GM12878 (cell line): ENCODE data around the gene IRGC. TPM values are rescaled to one million over a fixed set of nuclear protein-coding genes. Genes with fewer than 3 reads are reported as not detected.

Experiments used
- CUX1 ChIP-seq: IDR thresholded peaks from 2 replicates; pipeline ENCODE4 v1.6.1; 2012; ENCODE audit warnings: improper control_type of control experiment, low read depth, low read length; ENCODE audit not compliant: insufficient replicate concordance
- ESRRA ChIP-seq: IDR thresholded peaks from 2 replicates; pipeline ENCODE4 v1.6.1; 2012; ENCODE audit warnings: mild to moderate bottlenecking, low read length, improper control_type of control experiment
- ETV6 ChIP-seq, 2 experiments: fragments of 450-650 bp in 1 of 2; IDR thresholded peaks in 1 of 2; conservative IDR thresholded peaks in 1 of 2; 2 replicates each; pipeline ENCODE4 v1.6.1; 2014; ENCODE audit warnings: antibody characterized with exemption in 1 of 2, borderline replicate concordance in 1 of 2, low read depth in 1 of 2, mild to moderate bottlenecking in 1 of 2, moderate library complexity in 1 of 2
- IRF4 ChIP-seq: IDR thresholded peaks from 2 replicates; pipeline ENCODE4 v1.6.1; 2011; ENCODE audit warnings: low read depth, low read length
- JUNB ChIP-seq: IDR thresholded peaks from 2 replicates; pipeline ENCODE4 v1.6.1; 2016; ENCODE audit warnings: antibody characterized with exemption, mild to moderate bottlenecking
- KDM1A ChIP-seq: fragments of 200-600 bp; sonication (generic); IDR thresholded peaks from 2 replicates; pipeline ENCODE4 v1.6.1; 2016; ENCODE audit warnings: borderline replicate concordance
- MEF2B ChIP-seq: fragments of 450-650 bp; IDR thresholded peaks from 2 replicates; pipeline ENCODE4 v1.6.1; 2018; ENCODE audit warnings: mild to moderate bottlenecking, moderate library complexity; ENCODE audit not compliant: partially characterized antibody, poor library complexity, severe bottlenecking
- NBN ChIP-seq: fragments of 450-650 bp; IDR thresholded peaks from 2 replicates; pipeline ENCODE4 v1.6.1; 2016
- NR2F1 ChIP-seq: fragments of 450-650 bp; conservative IDR thresholded peaks from 2 replicates; pipeline ENCODE4 v1.6.1; 2017; ENCODE audit warnings: mild to moderate bottlenecking
- NRF1 ChIP-seq: conservative IDR thresholded peaks from 2 replicates; pipeline ENCODE4 v1.6.1; 2011; ENCODE audit warnings: mild to moderate bottlenecking, low read depth, low read length, improper control_type of control experiment
- RCOR1 ChIP-seq: conservative IDR thresholded peaks from 2 replicates; pipeline ENCODE4 v1.6.1; 2012; ENCODE audit warnings: low read depth, low read length, improper control_type of control experiment
- SPI1 ChIP-seq: IDR thresholded peaks from 2 replicates; pipeline ENCODE4 v1.6.1; 2011; ENCODE audit warnings: low read depth, mild to moderate bottlenecking, low read length, moderate library complexity, borderline replicate concordance; ENCODE audit not compliant: insufficient read depth
- SUPT20H ChIP-seq: IDR thresholded peaks from 2 replicates; pipeline ENCODE4 v1.6.1; 2011; ENCODE audit warnings: low read depth, mild to moderate bottlenecking, low read length, moderate library complexity, borderline replicate concordance; ENCODE audit not compliant: control insufficient read depth
- USF2 ChIP-seq: IDR thresholded peaks from 2 replicates; pipeline ENCODE4 v1.6.1; 2011; ENCODE audit warnings: low read depth, low read length, improper control_type of control experiment, borderline replicate concordance
- ZBTB11 ChIP-seq: fragments of 450-650 bp; formaldehyde crosslinking; IDR thresholded peaks from 2 replicates; pipeline ENCODE4 v1.5.0; 2022; ENCODE audit warnings: mild to moderate bottlenecking, missing genetic modification characterization
- ZBTB33 ChIP-seq: fragments of 450-650 bp; IDR thresholded peaks from 2 replicates; pipeline ENCODE4 v1.6.1; 2017; ENCODE audit warnings: mild to moderate bottlenecking
- ZNF207 ChIP-seq: fragments of 450-650 bp; IDR thresholded peaks from 2 replicates; pipeline ENCODE4 v1.6.1; 2014; ENCODE audit warnings: antibody characterized with exemption, mild to moderate bottlenecking, borderline replicate concordance
- ZZZ3 ChIP-seq: IDR thresholded peaks from 2 replicates; pipeline ENCODE4 v1.6.1; 2011; ENCODE audit warnings: low read depth; ENCODE audit not compliant: control insufficient read depth, insufficient read length
- polyA plus RNA-seq, 11 experiments: library from polyadenylated mRNA; depleted of rRNA in 4 of 11; unstranded in 6 of 11; stranded (reverse) in 5 of 11; fragments of >200 nt; fragmentation: Nextera tagmentation in 4 of 11; fragmentation: Illumina TruSeq in 1 of 11; extraction: Ambion mirVana in 4 of 11; extraction: Trizol in 1 of 11; gene quantifications; 1 replicate in 1 of 11; 2 replicates in 10 of 11; pipeline versions ENCODE4 v1.2.1 to v1.2.3, GENCODE V29; 2011 to 2016; ENCODE audit warnings: inconsistent platforms in 2 of 11, missing spikeins in 2 of 11, low read depth in 1 of 11
- total RNA-seq, 4 experiments: library from RNA; depleted of rRNA in 3 of 4; stranded (reverse); fragments of >200 nt in 3 of 4; fragmentation: Illumina TruSeq in 1 of 4; extraction: Trizol in 1 of 4; gene quantifications; 2 replicates each; pipeline versions ENCODE4 v1.2.1 to v1.2.3, GENCODE V29; 2013 to 2021

The IRGC gene
- total and polyA plus RNA-seq, 10 of the 15 experiments (the other 5 are each of a cell fraction or from before 2014, with no cell fraction given): 0.04 TPM; not detected in 9

- TF ChIP-seq SUPT20H (no peak), ZBTB11 (CRISPR knock-in tag) (no peak), USF2 (no peak), JUNB (peak; percentile 91), ZZZ3 (no peak), ZNF207 (no peak; the same call in none of the 2 replicates), KDM1A (no peak), CUX1 (peak; percentile 33), NBN (peak; percentile 97), RCOR1 (peak; percentile 99), ZBTB33 (peak; percentile 60; the same call in 1 of the 2 replicates), SPI1 (peak; percentile 99), IRF4 (peak; percentile 96), NRF1 (no peak), ESRRA (no peak), MEF2B (peak; percentile 87), NR2F1 (peak; percentile 98), ETV6 (conservative IDR thresholded peaks at IDR 0.05 in 1 of 2, IDR thresholded peaks at IDR 0.05 in 1 of 2; ENCODE audit: borderline replicate concordance in 1 of 2, low read depth in 1 of 2) (peak; percentile 98 to 100)
These were observed 49.4 kb downstream of the IRGC start (continued) for GRCh38 chr19:43765109-43765876.
